GM11168 (cell line): ENCODE results near the gene FUT2.
"Not testable (repeated sequence)": the region's sequence is repeated elsewhere in the genome, so short reads cannot be mapped to it uniquely, and the experiment has no call there.

Source experiments
- in situ Hi-C: fragments of 300-500 bp; cut with MboI; formaldehyde crosslinking; loops from one replicate; pipeline ENCODE4 v1.12.0; 2022; ENCODE audit warnings: low sequenced_read_pairs; ENCODE audit not compliant: unreplicated experiment

The FUT2 gene

DNA sequence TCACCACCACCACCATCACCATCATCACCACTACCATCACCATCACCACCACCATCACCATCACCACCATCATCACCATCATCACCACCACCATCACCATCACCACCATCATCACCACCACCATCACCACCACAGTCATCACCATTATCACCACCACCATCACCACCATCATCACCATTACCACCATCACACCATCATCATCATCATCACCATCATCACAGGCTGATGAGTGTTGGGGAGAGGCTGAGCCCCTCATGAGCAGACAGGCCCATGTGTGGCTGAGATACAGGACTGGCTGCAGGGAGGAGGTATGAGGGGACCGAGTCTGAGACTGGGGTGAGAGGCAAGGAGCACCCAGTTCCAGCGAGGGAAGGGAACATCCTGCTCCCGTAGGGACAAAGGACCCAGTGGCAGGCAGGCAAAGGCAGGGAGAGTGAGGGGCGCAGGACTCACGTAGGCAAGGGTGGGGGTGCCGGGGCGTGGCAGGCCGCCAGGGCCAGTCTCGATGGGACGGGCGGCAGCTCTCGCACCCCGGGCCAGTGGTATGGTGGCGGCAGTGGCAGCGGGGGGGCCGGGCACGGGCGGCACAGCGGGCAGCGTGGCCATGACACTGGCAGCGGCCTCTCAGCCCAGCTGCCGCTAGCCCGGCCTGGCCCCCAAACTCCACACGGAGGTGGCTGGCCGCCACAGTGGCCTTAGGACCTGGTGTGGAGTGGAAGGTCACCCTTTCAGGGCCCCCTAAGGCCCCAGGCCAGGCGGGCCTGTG is 25.7 kb upstream of the FUT2 start:
- in situ Hi-C loops = no loop called here

DNA sequence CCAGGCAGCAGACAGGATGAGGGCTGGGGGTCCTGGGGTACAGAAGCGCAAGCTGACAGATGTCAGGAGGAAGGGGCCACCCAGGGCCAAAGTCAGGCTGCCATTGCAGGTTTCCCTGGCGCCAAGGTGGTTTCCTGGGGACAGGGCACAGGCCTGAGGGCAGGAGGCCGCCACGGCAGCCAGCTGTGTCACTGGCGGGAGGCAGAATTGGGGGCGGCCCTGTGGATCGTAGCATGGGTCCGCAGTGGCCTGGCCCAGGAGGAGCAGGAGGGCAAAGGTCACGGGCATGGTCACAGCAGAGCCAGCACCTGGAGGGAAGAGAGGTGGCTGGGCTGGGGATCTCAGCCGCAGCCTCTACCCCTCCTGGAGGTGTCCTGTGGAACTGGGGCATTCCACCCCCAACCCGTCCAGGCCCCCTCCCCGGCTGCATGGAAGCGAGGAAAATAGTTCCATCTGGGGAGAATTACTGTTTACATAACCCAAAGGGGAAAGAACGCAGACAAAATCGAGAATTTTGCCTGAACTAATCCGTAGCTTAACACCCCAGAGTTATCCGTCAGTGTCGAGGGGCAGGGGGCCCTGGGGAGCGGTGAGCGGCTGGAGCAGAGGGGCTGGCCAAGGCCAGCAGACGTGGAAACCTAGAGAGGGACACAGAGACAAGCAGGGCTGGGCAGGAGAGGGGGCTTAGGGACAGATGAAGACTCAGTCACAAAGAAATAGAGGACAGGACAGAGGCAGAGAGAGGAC is 24.9 kb upstream of the FUT2 start:
- in situ Hi-C loops = no loop called here

DNA sequence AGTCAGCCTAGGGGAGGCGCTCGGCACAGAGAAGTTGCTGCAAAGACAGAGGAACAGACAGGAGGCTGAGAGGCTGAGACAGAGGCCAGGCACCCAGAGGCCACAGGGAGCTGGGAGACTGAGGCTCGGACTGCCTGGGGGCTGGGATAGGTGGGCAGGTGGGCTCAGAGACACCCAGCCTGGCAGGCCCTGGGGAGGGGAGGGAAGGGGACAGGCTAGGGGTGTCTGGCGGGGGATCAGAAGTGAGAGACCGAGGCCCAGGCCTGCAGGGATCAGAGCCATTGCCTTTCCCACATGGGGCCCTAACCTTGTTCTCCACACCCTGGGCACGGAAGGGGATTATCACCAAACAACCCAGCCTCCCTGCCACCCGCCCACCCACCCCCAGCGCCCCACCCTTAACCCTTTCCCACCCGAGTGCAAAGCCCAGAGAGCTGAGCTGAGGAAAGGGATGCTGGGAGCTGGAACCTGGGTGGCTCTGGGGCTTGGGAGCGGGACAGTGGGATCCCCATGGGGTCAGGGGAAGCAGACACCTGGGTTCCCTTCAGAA is 24.2 kb upstream of the FUT2 start:
- in situ Hi-C loops = no loop called here

DNA sequence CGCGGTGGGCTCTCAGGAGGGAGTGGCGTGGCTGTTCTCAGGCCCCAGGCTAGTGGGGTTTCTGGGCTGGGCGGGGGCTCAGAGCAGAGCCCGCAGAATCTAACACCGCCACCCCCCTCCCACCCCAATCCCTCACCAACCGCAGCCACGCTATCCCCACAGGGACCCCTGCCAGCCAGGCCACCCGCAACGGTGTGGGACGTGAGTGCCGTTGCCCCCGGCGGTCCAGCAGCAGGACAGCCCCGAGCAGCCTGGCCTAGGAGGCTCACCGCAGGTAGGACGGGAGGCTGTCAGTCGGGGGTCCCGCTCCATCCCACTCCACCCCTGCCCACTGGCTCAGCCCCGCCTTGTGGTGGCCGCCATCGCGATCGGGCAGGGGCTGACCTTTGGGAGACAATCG is 22.8 kb upstream of the FUT2 start, which contains the start of gene NTN5:
Gene NTN5, minus strand, starts transcription at position 24 of the 400 bp plus-strand sequence. CDS start 2,031 bp downstream, outside the sequence.
- in situ Hi-C loops = no loop called here

DNA sequence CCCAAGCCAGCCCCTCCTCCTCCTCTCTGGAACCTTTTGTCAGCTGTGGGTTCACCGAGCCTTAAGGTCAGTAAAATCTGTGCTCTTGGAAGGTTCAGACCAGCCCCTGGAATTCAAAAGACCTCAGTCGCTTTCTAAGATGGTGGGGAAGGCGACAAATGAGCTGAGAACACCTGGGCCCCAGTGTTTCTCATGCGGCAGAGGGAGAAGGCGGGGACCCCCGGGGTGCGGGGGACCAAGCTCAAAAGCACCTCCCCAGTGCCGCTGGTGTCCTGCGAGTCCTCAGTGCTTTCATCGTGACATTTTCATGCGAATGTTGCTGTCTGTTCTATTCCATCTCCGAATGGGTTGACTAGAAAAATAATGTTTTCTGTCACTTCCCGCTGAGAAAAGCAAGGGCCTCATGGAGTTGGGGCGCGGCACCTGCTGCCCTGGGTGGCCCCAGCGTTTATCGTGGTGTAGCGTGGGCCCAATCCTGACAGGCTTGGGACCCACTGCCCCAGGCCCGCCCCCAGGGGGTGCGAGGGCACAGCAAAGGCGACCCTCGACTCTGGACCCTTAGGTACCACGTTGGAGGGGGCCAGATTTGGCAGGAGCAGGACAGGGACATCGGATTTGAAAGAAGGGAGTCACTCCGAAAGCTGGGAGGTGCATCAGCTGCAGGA is 22.2 kb upstream of the FUT2 start:
- in situ Hi-C loops = no loop called here

DNA sequence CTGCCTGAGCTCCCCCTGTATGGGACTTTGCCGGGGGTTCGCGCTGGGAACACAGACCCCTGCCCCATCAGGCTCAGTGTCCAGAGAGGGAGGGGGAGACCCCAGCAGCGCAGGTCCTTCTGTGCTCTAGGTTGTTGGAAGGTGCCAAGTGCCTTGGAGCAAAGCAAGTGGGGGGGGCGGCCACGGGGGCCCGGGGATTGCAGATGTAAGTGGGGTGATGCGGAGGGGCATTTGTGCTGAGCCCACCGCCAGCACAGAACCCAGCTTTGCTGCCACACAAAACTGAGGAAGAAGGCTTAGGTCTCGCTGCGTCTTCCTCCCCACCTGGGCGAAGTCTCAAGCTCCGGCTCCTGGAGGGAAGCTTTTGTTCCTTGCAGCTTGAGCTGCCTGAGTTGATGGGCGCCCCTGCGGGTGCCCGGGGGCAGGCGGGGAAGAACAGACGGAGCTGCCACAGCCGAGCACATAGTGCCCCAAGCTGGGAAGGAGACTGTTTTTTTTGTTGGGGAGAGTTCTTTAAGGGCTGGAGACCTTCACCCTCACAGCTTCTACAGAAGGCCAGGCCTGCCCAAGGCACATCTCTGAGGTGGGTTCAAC is 21.5 kb upstream of the FUT2 start:
- in situ Hi-C loops = no loop called here

DNA sequence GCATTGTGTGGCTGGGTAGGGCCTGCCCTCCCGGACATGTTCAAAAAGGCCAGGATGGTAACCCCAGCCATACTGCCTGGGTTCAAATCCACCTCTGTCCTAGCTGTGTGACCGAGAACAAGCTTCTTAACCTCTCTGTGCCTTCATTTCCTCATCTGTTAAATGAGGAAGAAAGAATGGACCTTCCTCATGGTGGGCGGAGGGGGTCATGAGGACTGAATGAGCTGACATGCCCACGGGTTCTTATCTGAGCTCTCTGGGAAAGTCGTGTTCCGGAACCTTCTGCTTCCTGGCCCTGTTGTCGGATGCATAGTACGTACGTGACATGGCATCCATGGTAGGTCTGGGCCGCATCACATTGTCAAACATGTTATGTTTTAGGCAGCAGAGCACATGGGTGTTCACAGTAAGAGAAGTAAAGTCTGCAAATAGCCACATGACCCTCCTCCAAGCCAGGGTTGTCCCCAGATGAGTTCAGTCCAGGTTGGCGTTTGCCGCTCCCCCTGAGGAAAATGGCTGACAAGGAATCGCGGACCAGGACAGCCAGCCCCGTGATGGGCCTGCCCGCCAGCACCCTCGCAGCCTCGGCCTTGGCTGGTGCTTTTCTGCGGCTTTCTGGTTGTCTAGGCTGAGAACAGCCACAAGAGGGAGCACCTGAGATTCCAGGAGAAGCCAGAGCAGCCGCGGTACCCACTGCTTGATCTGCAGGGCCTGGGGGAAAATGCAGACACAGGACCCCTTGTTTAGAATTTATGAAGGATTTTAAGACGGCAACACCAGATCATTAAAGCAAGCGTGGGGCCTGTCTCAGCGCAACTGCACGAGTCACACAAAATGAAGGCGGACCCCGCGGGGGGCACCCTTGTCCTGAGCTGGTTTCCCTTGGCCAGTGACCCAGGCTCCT is 20.6 kb upstream of the FUT2 start:
- in situ Hi-C loops = no loop called here

DNA sequence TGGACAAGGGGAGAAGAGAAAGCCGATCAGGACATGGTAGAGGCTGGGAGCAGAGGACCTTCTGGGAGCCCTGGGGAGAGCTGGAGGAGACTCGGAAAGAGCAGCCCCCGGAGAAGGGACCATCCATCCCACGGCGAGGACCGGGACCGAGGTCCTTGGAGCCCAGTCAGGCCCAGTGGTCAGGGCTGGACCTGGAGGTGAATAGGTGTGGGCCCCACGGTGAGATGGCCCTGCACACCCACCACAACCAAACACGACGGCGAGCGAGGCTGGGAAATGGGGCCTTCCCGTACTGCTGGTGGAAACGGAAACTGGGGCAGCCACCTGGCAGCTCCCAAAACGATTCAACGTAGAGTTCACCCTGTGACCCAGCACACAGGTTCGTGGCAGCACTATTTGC is 19.3 kb upstream of the FUT2 start:
- in situ Hi-C loops = no loop called here

DNA sequence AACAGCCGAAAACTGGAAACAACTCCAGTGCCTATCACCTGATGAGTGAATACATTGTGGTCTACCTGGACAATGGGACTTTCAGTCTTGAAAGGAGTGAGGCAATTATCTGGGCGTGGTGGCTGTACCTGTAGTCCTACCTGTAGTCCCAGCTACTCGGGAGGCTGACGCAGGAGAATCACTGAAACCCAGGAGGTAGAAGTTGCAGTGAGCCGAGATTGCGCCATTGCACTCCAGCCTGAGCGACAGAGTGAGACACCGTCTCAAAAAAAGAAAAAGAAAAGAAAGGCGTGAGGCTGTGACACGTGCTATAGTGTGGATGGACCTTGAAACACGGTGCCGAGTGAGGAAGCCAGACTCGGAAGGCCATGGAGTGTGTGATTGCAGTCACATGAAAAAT is 18.9 kb upstream of the FUT2 start:
- in situ Hi-C loops = no loop called here

DNA sequence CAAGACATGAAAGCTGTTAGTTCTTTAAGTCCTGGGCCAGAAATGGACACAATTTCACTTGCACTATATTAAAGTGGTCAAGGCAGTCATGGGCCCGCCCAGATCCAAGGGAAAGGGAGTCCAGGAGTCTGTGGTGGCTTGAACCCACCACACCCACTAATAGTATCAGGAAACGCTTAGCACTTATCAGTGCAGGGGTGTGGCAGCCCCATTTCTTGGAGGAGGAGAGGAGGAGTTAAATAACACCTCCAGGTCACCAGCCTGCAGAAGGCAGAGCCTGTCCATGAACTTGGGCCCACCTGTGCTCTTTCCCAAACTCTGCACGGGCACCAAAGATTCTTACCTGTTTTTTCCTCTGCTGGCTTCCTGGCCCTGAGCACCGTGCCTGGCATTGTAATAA is 17.6 kb upstream of the FUT2 start:
- in situ Hi-C loops = no loop called here

DNA sequence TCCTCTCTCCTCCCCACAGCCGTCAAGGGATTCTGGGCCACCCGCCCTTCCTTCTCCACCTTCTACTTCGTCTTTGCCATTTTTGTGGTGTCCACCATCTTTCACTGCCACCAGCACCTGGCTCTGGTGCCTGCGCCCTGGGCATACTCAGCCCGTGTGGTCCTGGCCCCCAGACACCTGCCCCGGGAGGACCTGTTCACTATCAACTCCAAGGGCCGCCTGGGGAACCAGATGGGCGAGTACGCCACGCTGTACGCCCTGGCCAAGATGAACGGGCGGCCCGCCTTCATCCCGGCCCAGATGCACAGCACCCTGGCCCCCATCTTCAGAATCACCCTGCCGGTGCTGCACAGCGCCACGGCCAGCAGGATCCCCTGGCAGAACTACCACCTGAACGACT is 15.8 kb upstream of the FUT2 start:
- in situ Hi-C loops = not testable (repeated sequence)

DNA sequence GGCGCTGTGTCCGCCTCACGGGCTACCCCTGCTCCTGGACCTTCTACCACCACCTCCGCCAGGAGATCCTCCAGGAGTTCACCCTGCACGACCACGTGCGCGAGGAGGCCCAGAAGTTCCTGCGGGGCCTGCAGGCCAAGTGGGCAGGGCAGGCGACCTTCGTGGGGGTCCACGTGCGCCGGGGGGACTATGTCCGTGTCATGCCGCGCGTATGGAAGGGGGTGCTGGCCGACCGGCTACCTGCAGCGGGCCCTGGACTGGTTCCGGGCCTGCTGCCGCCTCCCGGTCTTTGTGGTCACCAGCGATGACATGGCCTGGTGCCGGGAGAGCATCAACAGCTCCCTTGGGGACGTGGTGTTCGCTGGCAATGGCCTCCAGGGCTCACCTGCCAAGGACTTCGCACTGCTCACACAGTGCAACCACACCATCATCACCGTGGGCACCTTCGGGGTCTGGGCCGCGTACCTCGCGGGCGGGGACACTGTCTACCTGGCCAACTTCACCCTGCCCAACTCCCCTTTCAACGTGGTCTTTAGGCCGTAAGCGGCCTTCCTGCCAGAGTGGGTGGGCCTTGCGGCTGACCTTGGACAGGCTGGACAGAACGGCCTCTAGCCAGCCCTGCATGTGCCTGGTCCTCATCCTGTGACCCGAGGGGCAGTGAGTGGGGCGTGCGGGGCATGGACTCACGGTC is 15.2 kb upstream of the FUT2 start:
- in situ Hi-C loops = no loop called here

DNA sequence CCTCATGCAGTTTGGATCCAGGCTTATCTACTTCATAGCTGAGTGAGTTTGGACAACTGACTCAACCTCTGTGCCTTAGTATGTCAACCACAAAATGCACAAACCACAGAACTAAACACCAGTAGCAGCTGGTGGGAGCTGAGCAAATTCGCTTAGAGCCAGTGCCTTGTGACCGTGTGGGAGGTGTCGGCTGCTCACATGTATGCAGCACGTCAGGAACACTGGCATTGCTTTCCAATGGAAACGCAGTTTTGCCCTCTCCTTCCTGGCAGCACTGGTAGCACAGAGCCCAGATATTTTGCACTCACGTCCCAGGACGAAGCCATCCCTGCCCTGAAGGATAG is 14.7 kb upstream of the FUT2 start:
- in situ Hi-C loops = no loop called here

DNA sequence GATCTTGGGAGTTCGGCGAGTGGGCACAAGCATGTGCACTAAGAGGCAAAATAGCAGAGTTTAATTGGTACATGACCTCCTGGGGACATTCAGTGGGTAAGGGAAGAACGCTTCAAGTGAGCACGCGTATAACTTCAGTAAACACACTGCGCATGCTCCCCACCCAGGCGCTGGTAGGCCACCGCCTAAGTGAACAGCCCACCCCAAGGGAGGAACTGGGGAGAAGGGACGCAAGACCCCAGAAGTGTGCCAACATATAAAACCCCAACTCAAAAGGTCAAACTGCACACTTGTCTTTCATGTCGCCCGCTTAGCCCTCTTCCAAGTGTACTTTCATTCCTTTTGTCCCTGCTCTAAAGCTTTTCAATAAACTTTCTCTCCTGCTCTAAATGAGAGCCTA is 12.4 kb upstream of the FUT2 start:
- in situ Hi-C loops = no loop called here

DNA sequence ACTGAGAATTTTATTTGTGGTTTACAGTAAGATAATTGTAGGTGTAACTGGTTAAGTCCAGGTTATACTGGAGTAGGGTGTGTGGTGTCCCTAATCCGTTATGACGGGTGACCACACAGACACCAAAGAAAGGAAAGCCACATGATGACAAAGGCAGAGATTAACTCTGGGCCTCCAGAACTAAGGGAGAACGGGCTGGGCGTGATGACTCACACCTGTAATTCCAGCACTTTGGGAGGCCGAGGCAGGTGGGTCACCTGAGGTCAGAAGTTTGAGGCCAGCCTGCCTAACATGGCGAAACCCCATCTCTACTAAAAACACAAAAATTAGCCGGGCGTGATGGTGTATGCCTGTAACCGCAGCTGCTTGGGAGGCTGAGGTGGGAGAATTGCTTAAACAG is 10.2 kb upstream of the FUT2 start:
- in situ Hi-C loops = no loop called here

DNA sequence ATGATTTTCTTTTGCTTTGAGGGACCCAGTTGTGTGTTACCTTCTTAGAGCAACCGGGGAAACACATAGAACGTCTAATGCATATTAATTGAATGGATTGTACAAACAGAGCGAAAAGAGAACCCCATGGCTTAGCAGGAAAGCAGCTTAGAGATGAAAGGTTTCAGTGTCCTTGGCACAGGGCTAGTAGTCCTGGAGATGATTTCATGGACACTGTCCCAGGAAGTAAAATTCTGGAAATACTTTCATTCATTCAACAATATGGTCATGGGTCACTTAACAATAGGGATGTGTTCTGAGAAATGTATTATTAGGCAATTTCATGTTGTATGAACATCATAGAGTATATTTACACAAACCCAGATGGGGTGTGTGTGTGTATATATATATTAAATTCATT is 9.7 kb upstream of the FUT2 start:
- in situ Hi-C loops = no loop called here

DNA sequence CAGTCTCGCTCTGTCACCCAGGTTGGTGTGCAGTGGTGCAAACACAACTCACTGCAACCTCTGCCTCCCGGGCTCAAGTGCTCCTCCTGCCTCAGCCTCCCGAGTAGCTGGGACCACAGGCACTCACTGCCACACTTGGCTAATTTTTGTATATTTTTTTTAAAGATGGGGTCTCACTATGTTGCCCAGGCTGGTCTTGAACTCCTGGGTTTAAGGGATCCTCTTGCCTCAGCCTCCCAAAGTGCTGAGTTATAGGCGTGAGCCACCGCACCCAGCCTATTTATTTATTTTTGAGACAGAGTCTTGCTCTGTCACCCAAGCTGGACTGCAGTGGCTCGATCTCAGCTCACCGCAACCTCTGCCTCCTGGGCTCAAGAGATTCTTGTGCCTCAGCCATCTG is 9.1 kb upstream of the FUT2 start:
- in situ Hi-C loops = not testable (repeated sequence)

DNA sequence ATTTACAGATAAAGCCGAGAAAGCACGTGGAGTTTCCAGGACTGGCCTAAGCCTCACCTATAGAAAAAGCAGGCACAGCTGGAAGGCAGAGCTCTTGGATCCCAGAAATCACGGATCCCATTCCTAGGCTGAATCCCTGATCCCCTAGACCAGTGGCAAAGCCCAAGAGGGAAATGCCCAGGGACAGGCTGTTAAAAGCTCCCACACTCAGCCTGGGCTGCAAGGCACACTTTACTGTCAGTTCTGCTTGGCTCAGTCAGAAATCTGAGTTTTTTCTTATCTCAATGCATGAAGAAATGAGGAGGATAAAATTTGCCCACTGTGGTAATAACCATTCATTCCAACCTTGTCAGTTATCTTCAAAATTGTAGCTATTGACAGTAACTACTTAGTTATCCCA is 8.0 kb upstream of the FUT2 start:
- in situ Hi-C loops = no loop called here

DNA sequence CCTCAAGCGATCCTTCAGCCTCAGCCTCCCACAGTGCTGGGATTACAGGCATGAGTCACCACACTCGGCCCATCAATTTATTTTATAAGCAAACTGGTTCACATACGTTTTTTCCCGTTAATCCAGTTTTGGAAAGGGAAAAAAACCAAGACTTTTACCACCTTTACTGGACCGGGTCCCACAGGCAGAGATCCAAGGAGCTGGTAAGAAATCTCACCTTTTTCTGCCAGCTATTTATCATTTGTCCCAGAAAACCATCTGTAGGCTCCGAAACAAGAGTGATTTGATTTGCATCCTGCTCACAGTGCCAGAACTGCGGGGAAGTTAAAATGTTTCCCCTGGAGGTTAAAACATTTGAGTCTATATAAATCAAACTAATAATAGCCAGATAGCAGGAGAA is 6.3 kb upstream of the FUT2 start:
- in situ Hi-C loops = no loop called here
